ENCODE measurements around the gene CPED1. TPM values are rescaled to one million over a fixed set of nuclear protein-coding genes. Genes with fewer than 3 reads are reported as not detected.
A peak's percentile ranks its signal among the peaks of the same experiment; 100 is the strongest.
"Not testable (repeated sequence)": the region's sequence is repeated elsewhere in the genome, so short reads cannot be mapped to it uniquely, and the experiment has no call there.

The CPED1 gene
- total RNA-seq, 2 donors from 2014 or later, result not detected

GRCh38 chr7:121313793-121314676 lies 325.5 kb downstream of the CPED1 start:
- no peaks in the 10 kb centered on the region for H3K36me3 Mint-ChIP-seq
- DNase-seq (ENCODE audit: low spot score in 2 of 2), result no peak
- H3K9me3 Mint-ChIP-seq, result peaks cover 0 to 3% of the 10 kb centered on the region in 2 donors
- ATAC-seq, result no peak
- no peak overlapping the region for H3K27ac Mint-ChIP-seq

GRCh38 chr7:121315170-121315569 lies 326.7 kb downstream of the CPED1 start:
- not testable (repeated sequence) for H3K36me3 Mint-ChIP-seq; H3K9me3 Mint-ChIP-seq; ATAC-seq; DNase-seq (ENCODE audit: low spot score in 2 of 2); H3K27ac Mint-ChIP-seq

GRCh38 chr7:121322460-121322859 lies 333.9 kb downstream of the CPED1 start:
- no peaks in the 10 kb centered on the region for H3K36me3 Mint-ChIP-seq
- H3K27ac Mint-ChIP-seq, result no peak overlapping the region
- H3K9me3 Mint-ChIP-seq, result no peaks in the 10 kb centered on the region
- no peak for ATAC-seq
- DNase-seq (ENCODE audit: low spot score in 2 of 2), result no peak

- H3K27ac Mint-ChIP-seq, result no peak overlapping the region
- DNase-seq (ENCODE audit: low spot score in 2 of 2), result no peak
- H3K36me3 Mint-ChIP-seq, result peaks cover 4% of the 10 kb centered on the region in 2 donors
- no peaks in the 10 kb centered on the region for H3K9me3 Mint-ChIP-seq
- ATAC-seq, result no peak
Measured at GRCh38 chr7:121323515-121324302, 335.2 kb downstream of the CPED1 start.

GRCh38 chr7:121327671-121328070 lies 339.2 kb downstream of the CPED1 start:
- Mint-ChIP-seq H3K27ac (no peak overlapping the region), H3K9me3 (no peaks in the 10 kb centered on the region), H3K36me3 (peaks cover 4 to 5% of the 10 kb centered on the region in 2 donors)
- ATAC-seq (no peak), DNase-seq (ENCODE audit: low spot score in 2 of 2) (no peak)

- Mint-ChIP-seq H3K27ac (no peak within 1 kb of the TSS), H3K9me3 (no peaks in the 10 kb centered on the region), H3K36me3 (peaks cover 4 to 5% of the 10 kb centered on the region in 2 donors)
- ATAC-seq (peak in 1 of 2 donors; percentile 25), DNase-seq (ENCODE audit: low spot score in 2 of 2) (no peak)
Measured at GRCh38 chr7:121328508-121329190, 340.1 kb downstream of the CPED1 start, which contains the start of gene WNT16. WNT16 (plus strand) TSS chr7:121329000; CDS start chr7:121329293, 293 bp downstream.

- Mint-ChIP-seq H3K27ac (no peak overlapping the region), H3K9me3 (no peaks in the 10 kb centered on the region), H3K36me3 (peaks cover 4 to 5% of the 10 kb centered on the region in 2 donors)
- DNase-seq (ENCODE audit: low spot score in 2 of 2), result peak in 1 of 2 donors; percentile 33
- ATAC-seq, result peak in 1 of 2 donors; percentile 77
Measured at GRCh38 chr7:121329191-121330052, 340.9 kb downstream of the CPED1 start.

GRCh38 chr7:121330053-121330833 lies 341.7 kb downstream of the CPED1 start:
- no peak for DNase-seq (ENCODE audit: low spot score in 2 of 2)
- Mint-ChIP-seq H3K27ac (no peak overlapping the region), H3K36me3 (peaks cover 4 to 5% of the 10 kb centered on the region in 2 donors), H3K9me3 (no peaks in the 10 kb centered on the region)
- peak in 1 of 2 donors; percentile 21 for ATAC-seq

GRCh38 chr7:121331048-121331447 lies 342.5 kb downstream of the CPED1 start:
- Mint-ChIP-seq H3K9me3 (no peaks in the 10 kb centered on the region), H3K36me3 (peaks cover 4 to 5% of the 10 kb centered on the region in 2 donors), H3K27ac (no peak overlapping the region)
- DNase-seq (ENCODE audit: low spot score in 2 of 2), result no peak
- no peak for ATAC-seq

- Mint-ChIP-seq H3K36me3 (peaks cover 4 to 5% of the 10 kb centered on the region in 2 donors), H3K9me3 (no peaks in the 10 kb centered on the region), H3K27ac (no peak overlapping the region)
- ATAC-seq (no peak), DNase-seq (ENCODE audit: low spot score in 2 of 2) (no peak)
Measured at GRCh38 chr7:121331574-121331973, 343.1 kb downstream of the CPED1 start.

- H3K36me3 Mint-ChIP-seq, result no peaks in the 10 kb centered on the region
- H3K27ac Mint-ChIP-seq, result no peak overlapping the region
- no peaks in the 10 kb centered on the region for H3K9me3 Mint-ChIP-seq
- DNase-seq (ENCODE audit: low spot score in 2 of 2) (no peak), ATAC-seq (no peak)
Measured at GRCh38 chr7:121334376-121334775, 345.9 kb downstream of the CPED1 start.

GRCh38 chr7:121334875-121335648 lies 346.6 kb downstream of the CPED1 start:
- Mint-ChIP-seq H3K27ac (no peak overlapping the region), H3K36me3 (no peaks in the 10 kb centered on the region), H3K9me3 (no peaks in the 10 kb centered on the region)
- ATAC-seq (no peak), DNase-seq (ENCODE audit: low spot score in 2 of 2) (no peak)

GRCh38 chr7:121336579-121336978 lies 348.1 kb downstream of the CPED1 start:
- ATAC-seq, result no peak
- no peaks in the 10 kb centered on the region for H3K9me3 Mint-ChIP-seq
- H3K27ac Mint-ChIP-seq, result no peak overlapping the region
- H3K36me3 Mint-ChIP-seq, result no peaks in the 10 kb centered on the region
- DNase-seq (ENCODE audit: low spot score in 2 of 2), result no peak

- no peaks in the 10 kb centered on the region for H3K36me3 Mint-ChIP-seq
- no peak overlapping the region for H3K27ac Mint-ChIP-seq
- H3K9me3 Mint-ChIP-seq, result no peaks in the 10 kb centered on the region
- ATAC-seq, result no peak
- no peak for DNase-seq (ENCODE audit: low spot score in 2 of 2)
Measured at GRCh38 chr7:121337398-121337797, 348.9 kb downstream of the CPED1 start.

- no peaks in the 10 kb centered on the region for H3K36me3 Mint-ChIP-seq
- H3K9me3 Mint-ChIP-seq, result no peaks in the 10 kb centered on the region
- no peak overlapping the region for H3K27ac Mint-ChIP-seq
- no peak for DNase-seq (ENCODE audit: low spot score in 2 of 2)
- ATAC-seq, result no peak
Measured at GRCh38 chr7:121339082-121339481, 350.6 kb downstream of the CPED1 start.

Data from activated naive CD4-positive, alpha-beta T cell treated with anti-CD3 and anti-CD28 coated beads, Interleukin-2, amount 50 U/mL, for 72 hours (primary cell).